ENCODE measurements around the gene ZNF619. TPM values are rescaled to one million over a fixed set of nuclear protein-coding genes. Genes with fewer than 3 reads are reported as not detected.
A peak's percentile ranks its signal among the peaks of the same experiment; 100 is the strongest.
"Not testable (repeated sequence)": the region's sequence is repeated elsewhere in the genome, so short reads cannot be mapped to it uniquely, and the experiment has no call there.

ZNF619 gene
- total and polyA plus RNA-seq, 2 donors (not counting 1 experiment from before 2014, with no cell fraction given) = 3.3 to 22.8 TPM

- H3K9me3 Mint-ChIP-seq (ENCODE audit: insufficient read depth) = no peaks in the 10 kb centered on the region
- ATAC-seq (ENCODE audit: low read depth) (no peak), DNase-seq (no peak)
- H3K27ac Mint-ChIP-seq = peak overlapping the region; percentile 50
- H3K9me3 ChIP-seq (ENCODE audit: control extremely low read depth in 1 of 3, control insufficient read depth in 2 of 3, insufficient read depth in 1 of 3, low read length in 2 of 3) = peaks cover 0 to 5% (median 0%) of the 10 kb centered on the region in 3 donors
- H3K36me3 ChIP-seq (replicated peaks in 1 of 2; ENCODE audit: control extremely low read depth in 1 of 2, control insufficient read depth in 1 of 2, extremely low read depth in 1 of 2, insufficient read depth in 2 of 2, low read length in 1 of 2) = peaks cover 7 to 49% of the 10 kb centered on the region in 2 experiments
- ChIA-PET POLR2A (interaction anchor here (0.7 kb wide), 1 partner anchor 8 kb away, joined by 3 read pairs; no protein-coding TSS in a partner anchor), CTCF (no interaction called here)
- no peak overlapping the region for H2AFZ ChIP-seq (ENCODE audit: insufficient read depth, low read depth, low read length, poor library complexity, severe bottlenecking)
- 83% methylated on average over 1 of the region's 4 CpGs for WGBS (ENCODE audit: insufficient coverage)
- H3K27ac ChIP-seq (ENCODE audit: low read length in 2 of 2) = peak overlapping the region in 1 of 2 donors; percentile 88
- no peaks in the 10 kb centered on the region for H3K27me3 Mint-ChIP-seq
- intact Hi-C loops (cut with micrococcal nuclease) = loop anchor here (10.0 kb wide), 1 partner anchor 736 kb away; the partner anchor contains the start of gene CTNNB1
- H3K79me2 ChIP-seq (ENCODE audit: control insufficient read depth, insufficient read depth, low read length) = peaks cover 29% of the 10 kb centered on the region
- no peaks in the 10 kb centered on the region for H3K27me3 ChIP-seq (replicated peaks in 1 of 4; ENCODE audit: control extremely low read depth in 1 of 4, control insufficient read depth in 3 of 4, insufficient read depth in 4 of 4, low read length in 3 of 4)
- H3K4me1 Mint-ChIP-seq = peaks cover 33% of the 10 kb centered on the region
- peaks cover 23 to 27% of the 10 kb centered on the region in 2 donors for H3K4me1 ChIP-seq (ENCODE audit: control insufficient read depth in 2 of 2, insufficient read depth in 2 of 2, low read length in 2 of 2)
- H3K4me3 Mint-ChIP-seq = peak overlapping the region; percentile 94
- H3K9ac ChIP-seq (ENCODE audit: low read length) = peak overlapping the region; percentile 69
- peak overlapping the region; percentile 88 for H3K4me2 ChIP-seq (replicated peaks; ENCODE audit: low read depth, low read length, poor library complexity, severe bottlenecking)
- H4K20me1 ChIP-seq (ENCODE audit: control insufficient read depth, insufficient read depth, low read length, poor library complexity, severe bottlenecking) = peaks cover 32% of the 10 kb centered on the region
- peak overlapping the region in 2 of 5 experiments; percentile 69 to 91 for H3K4me3 ChIP-seq (ENCODE audit: control extremely low read depth in 1 of 5, extremely low read depth in 1 of 5, insufficient read depth in 1 of 5, low read depth in 2 of 5, low read length in 4 of 5)
- TF ChIP-seq CTCF (IDR thresholded peaks at IDR 0.05) (no peak), EZH2 (IDR thresholded peaks at IDR 0.05; ENCODE audit: borderline replicate concordance, insufficient read depth, low read depth, low read length, poor library complexity, severe bottlenecking) (no peak)
These were observed 18.4 kb upstream of the ZNF619 start for GRCh38 chr3:40458473-40458872.

GRCh38 chr3:40460481-40460880, 16.4 kb upstream of the ZNF619 start:
- POLR2A ChIA-PET = interaction anchor here (0.7 kb wide), 1 partner anchor 78 kb away, joined by 7 read pairs; no protein-coding TSS in a partner anchor
- H3K4me2 ChIP-seq (replicated peaks; ENCODE audit: low read depth, low read length, poor library complexity, severe bottlenecking); H3K27me3 ChIP-seq (replicated peaks in 1 of 4; ENCODE audit: control extremely low read depth in 1 of 4, control insufficient read depth in 3 of 4, insufficient read depth in 4 of 4, low read length in 3 of 4); H3K9me3 Mint-ChIP-seq (ENCODE audit: insufficient read depth); ATAC-seq (ENCODE audit: low read depth); H3K4me3 ChIP-seq (ENCODE audit: control extremely low read depth in 1 of 5, extremely low read depth in 1 of 5, insufficient read depth in 1 of 5, low read depth in 2 of 5, low read length in 4 of 5); H3K9me3 ChIP-seq (ENCODE audit: control extremely low read depth in 1 of 3, control insufficient read depth in 2 of 3, insufficient read depth in 1 of 3, low read length in 2 of 3); DNase-seq; H3K4me3 Mint-ChIP-seq; H3K9ac ChIP-seq (ENCODE audit: low read length); CTCF ChIA-PET; intact Hi-C loops (cut with micrococcal nuclease); H2AFZ ChIP-seq (ENCODE audit: insufficient read depth, low read depth, low read length, poor library complexity, severe bottlenecking); H3K27me3 Mint-ChIP-seq: not testable (repeated sequence)
- Mint-ChIP-seq H3K4me1 (peaks cover 23% of the 10 kb centered on the region), H3K27ac (peak overlapping the region; percentile 26)
- Histone ChIP-seq H3K79me2 (ENCODE audit: control insufficient read depth, insufficient read depth, low read length) (peaks cover 29% of the 10 kb centered on the region), H3K36me3 (replicated peaks in 1 of 2; ENCODE audit: control extremely low read depth in 1 of 2, control insufficient read depth in 1 of 2, extremely low read depth in 1 of 2, insufficient read depth in 2 of 2, low read length in 1 of 2) (peaks cover 19 to 69% of the 10 kb centered on the region in 2 experiments), H3K4me1 (ENCODE audit: control insufficient read depth in 2 of 2, insufficient read depth in 2 of 2, low read length in 2 of 2) (peaks cover 18 to 23% of the 10 kb centered on the region in 2 donors), H3K27ac (ENCODE audit: low read length in 2 of 2) (peak overlapping the region in 1 of 2 donors; percentile 38), H4K20me1 (ENCODE audit: control insufficient read depth, insufficient read depth, low read length, poor library complexity, severe bottlenecking) (peaks cover 32% of the 10 kb centered on the region)
- WGBS (ENCODE audit: insufficient coverage) = 90% methylated on average over 2 of the region's 6 CpGs
